HG03280 (cell line): ENCODE results near the gene GBP1.
A peak's percentile ranks its signal among the peaks of the same experiment; 100 is the strongest.
"Not testable (repeated sequence)": the region's sequence is repeated elsewhere in the genome, so short reads cannot be mapped to it uniquely, and the experiment has no call there.

Experiments used
- ATAC-seq: cut with Tn5 transposase; IDR thresholded peaks from one replicate; pipeline ENCODE4 v1.9.1; 2021; ENCODE audit warnings: mild to moderate bottlenecking, moderate library complexity; ENCODE audit not compliant: unreplicated experiment

Gene GBP1

DNA sequence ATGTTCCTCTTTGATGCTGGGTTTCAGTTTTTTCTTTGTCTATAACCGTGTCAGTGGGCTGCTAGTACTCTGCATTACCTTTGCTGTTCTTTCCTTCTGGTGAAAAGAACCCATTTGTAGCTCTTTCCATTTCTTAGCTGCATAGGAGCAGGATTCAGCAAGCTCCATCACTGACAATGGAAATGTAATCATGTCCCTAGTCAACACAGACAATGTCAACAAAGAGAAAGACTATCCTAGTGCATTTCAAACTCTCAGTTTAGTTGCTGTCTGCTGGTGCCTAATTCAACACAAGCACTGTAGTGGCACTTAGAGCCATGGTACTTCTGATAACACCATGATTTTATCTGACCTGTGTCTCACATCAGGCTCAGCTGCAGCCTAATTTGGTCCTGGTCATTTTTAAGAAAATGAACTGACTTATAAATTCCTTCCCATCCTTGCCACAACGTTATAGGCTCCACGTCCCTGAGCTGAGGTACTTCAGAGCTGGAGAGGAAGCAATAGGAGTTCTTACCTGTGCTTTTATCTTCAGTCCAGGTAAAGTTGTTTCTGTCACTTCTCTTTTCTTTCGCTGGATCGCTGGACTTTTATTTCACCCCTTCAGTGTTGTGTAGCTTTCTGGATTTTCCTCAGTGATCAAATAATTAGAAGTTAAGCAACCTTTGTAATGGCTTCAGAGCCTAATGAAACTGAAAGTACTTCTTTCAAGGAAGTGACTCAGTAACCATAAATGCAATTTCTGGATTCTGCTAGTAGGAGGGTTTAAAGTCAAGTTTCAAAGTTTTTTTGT is 42.6 kb downstream of the GBP1 start, which contains the start of gene GBP3:
GBP3 (minus strand) TSS at position 700 of the 793 bp plus-strand sequence. CDS start 2,145 bp downstream, outside the sequence.
- ATAC-seq = peak; percentile 86

DNA sequence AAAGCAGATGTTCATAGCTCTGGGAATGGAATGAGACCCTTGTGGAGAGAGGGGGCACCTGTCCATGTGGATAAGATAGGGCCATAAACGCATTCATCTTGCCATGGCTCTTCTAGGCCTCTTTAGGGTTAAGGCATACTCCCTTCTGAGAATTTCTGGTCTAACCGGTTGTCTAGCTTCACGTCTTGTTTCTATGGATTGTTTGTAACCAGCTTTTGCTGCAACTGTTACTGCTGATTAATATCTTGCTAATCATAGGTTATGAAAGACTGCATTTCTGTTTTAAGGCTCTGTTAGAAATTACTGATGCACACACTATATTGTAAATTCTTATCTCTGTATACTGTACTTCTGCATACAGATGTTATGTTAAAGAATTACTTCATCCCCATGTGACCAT is 46.7 kb downstream of the GBP1 start:
- not testable (repeated sequence) for ATAC-seq

DNA sequence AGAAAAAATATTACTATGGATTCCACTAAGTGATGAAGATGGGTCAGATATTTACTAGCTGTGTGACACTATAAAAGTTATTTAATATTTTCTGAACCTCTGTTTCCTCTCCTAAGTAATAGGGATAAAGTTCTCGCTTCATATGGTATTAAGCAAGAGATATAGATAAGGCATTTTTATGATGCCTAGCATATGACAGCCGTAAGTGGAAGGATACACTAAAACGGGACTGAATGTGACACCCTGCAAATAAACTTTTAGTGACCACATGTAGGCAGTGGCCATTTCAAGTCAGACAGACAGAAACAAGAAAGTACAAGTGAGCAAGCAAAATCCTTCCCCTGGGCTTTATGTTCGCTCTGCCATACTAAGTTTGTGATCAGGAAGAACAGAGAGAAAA is 56.5 kb downstream of the GBP1 start:
- no peak for ATAC-seq

DNA sequence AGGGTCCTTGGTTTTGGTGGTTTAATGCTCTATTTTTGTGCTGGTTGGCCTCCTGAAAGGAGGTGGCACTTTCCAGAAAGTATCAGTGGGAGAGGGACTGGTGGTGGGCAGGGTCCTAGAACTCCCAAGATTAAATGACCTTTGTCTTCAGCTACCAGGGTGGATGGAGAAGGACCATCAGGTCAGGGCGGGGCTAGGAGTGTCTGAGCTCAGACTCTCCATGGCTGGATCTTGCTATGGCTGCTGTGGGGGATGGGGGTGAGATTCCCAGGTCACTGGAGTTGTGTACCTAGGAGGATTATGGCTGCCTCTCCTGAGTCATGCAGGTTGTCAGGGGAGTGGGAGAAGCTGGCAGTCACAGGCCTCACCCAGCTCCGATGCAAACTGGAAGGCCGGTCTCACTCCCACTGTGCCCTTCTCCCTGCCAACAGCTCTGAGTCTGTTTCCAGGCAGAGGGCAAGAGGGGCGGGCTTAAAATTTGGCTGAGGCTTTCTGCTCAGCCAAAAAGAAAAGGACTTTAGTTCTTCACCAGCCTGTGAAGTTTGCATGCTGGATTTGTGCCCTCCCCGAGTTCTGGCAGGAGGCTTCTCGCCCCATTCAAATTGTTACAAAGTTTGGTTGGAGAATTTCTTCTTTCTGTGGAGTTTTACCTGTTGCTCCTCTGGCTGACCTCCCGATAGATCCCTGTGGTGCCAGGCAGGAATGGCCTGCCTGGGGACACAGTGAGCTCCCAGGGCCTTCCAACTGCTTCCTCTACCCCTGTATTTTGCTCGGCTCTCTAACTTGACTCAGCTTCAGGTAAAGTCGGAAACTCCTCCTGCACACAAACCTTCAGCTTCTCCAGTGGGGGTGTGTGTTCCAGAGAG is 59.5 kb downstream of the GBP1 start:
- ATAC-seq = no peak
